Measurements from ENCODE around the gene LMTK3.

LMTK3 gene

GRCh38 chr19:48508729-48509411 lies 2.8 kb downstream of the LMTK3 start:
- Histone ChIP-seq H3K27ac (ENCODE audit: insufficient read depth, low read length, poor library complexity, severe bottlenecking) (no peak overlapping the region), H3K4me3 (ENCODE audit: insufficient read depth, low read depth, low read length, poor library complexity, severe bottlenecking) (no peak overlapping the region), H3K9me3 (ENCODE audit: control insufficient read depth, low read length) (no peaks in the 10 kb centered on the region), H3K4me1 (ENCODE audit: control insufficient read depth, insufficient read depth, low read length, poor library complexity, severe bottlenecking) (peaks cover 23% of the 10 kb centered on the region), H3K36me3 (ENCODE audit: control insufficient read depth, insufficient read depth, low read length) (peaks cover 9% of the 10 kb centered on the region), H3K27me3 (replicated peaks; ENCODE audit: control insufficient read depth, insufficient read depth, low read length, poor library complexity, severe bottlenecking) (no peaks in the 10 kb centered on the region)
- DNase-seq, result no peak

- Histone ChIP-seq H3K4me1 (ENCODE audit: control insufficient read depth, insufficient read depth, low read length, poor library complexity, severe bottlenecking) (peaks cover 19% of the 10 kb centered on the region), H3K27me3 (replicated peaks; ENCODE audit: control insufficient read depth, insufficient read depth, low read length, poor library complexity, severe bottlenecking) (no peaks in the 10 kb centered on the region), H3K4me3 (ENCODE audit: insufficient read depth, low read depth, low read length, poor library complexity, severe bottlenecking) (no peak overlapping the region), H3K9me3 (ENCODE audit: control insufficient read depth, low read length) (no peaks in the 10 kb centered on the region), H3K36me3 (ENCODE audit: control insufficient read depth, insufficient read depth, low read length) (peaks cover 9% of the 10 kb centered on the region), H3K27ac (ENCODE audit: insufficient read depth, low read length, poor library complexity, severe bottlenecking) (no peak overlapping the region)
- DNase-seq, result no peak
Observed at GRCh38 chr19:48507911-48508439, 3.7 kb downstream of the LMTK3 start.

GRCh38 chr19:48506138-48506733 lies 5.4 kb downstream of the LMTK3 start:
- no peak for DNase-seq
- peaks cover 20% of the 10 kb centered on the region for H3K4me1 ChIP-seq (ENCODE audit: control insufficient read depth, insufficient read depth, low read length, poor library complexity, severe bottlenecking)
- H3K27me3 ChIP-seq (replicated peaks; ENCODE audit: control insufficient read depth, insufficient read depth, low read length, poor library complexity, severe bottlenecking), result no peaks in the 10 kb centered on the region
- H3K36me3 ChIP-seq (ENCODE audit: control insufficient read depth, insufficient read depth, low read length), result peaks cover 9% of the 10 kb centered on the region
- no peak overlapping the region for H3K27ac ChIP-seq (ENCODE audit: insufficient read depth, low read length, poor library complexity, severe bottlenecking)
- no peaks in the 10 kb centered on the region for H3K9me3 ChIP-seq (ENCODE audit: control insufficient read depth, low read length)
- H3K4me3 ChIP-seq (ENCODE audit: insufficient read depth, low read depth, low read length, poor library complexity, severe bottlenecking), result no peak overlapping the region

- H3K36me3 ChIP-seq (ENCODE audit: control insufficient read depth, insufficient read depth, low read length), result no peaks in the 10 kb centered on the region
- no peak for DNase-seq
- H3K4me1 ChIP-seq (ENCODE audit: control insufficient read depth, insufficient read depth, low read length, poor library complexity, severe bottlenecking), result peaks cover 15% of the 10 kb centered on the region
- H3K27ac ChIP-seq (ENCODE audit: insufficient read depth, low read length, poor library complexity, severe bottlenecking), result peak overlapping the region; percentile 35
- H3K9me3 ChIP-seq (ENCODE audit: control insufficient read depth, low read length), result no peaks in the 10 kb centered on the region
- no peaks in the 10 kb centered on the region for H3K27me3 ChIP-seq (replicated peaks; ENCODE audit: control insufficient read depth, insufficient read depth, low read length, poor library complexity, severe bottlenecking)
- no peak overlapping the region for H3K4me3 ChIP-seq (ENCODE audit: insufficient read depth, low read depth, low read length, poor library complexity, severe bottlenecking)
Observed at GRCh38 chr19:48502350-48503018, 9.2 kb downstream of the LMTK3 start.

- Histone ChIP-seq H3K36me3 (ENCODE audit: control insufficient read depth, insufficient read depth, low read length) (no peaks in the 10 kb centered on the region), H3K27me3 (replicated peaks; ENCODE audit: control insufficient read depth, insufficient read depth, low read length, poor library complexity, severe bottlenecking) (peaks cover 5% of the 10 kb centered on the region), H3K4me3 (ENCODE audit: insufficient read depth, low read depth, low read length, poor library complexity, severe bottlenecking) (peak overlapping the region; percentile 0), H3K4me1 (ENCODE audit: control insufficient read depth, insufficient read depth, low read length, poor library complexity, severe bottlenecking) (peaks cover 15% of the 10 kb centered on the region), H3K27ac (ENCODE audit: insufficient read depth, low read length, poor library complexity, severe bottlenecking) (peak overlapping the region; percentile 35), H3K9me3 (ENCODE audit: control insufficient read depth, low read length) (no peaks in the 10 kb centered on the region)
- peak; percentile 66 to 75 (median 72) for DNase-seq
Observed at GRCh38 chr19:48501494-48502349, 9.9 kb downstream of the LMTK3 start.

GRCh38 chr19:48500830-48501493 lies 10.7 kb downstream of the LMTK3 start:
- no peaks in the 10 kb centered on the region for H3K9me3 ChIP-seq (ENCODE audit: control insufficient read depth, low read length)
- no peak overlapping the region for H3K27ac ChIP-seq (ENCODE audit: insufficient read depth, low read length, poor library complexity, severe bottlenecking)
- peak overlapping the region; percentile 0 for H3K4me3 ChIP-seq (ENCODE audit: insufficient read depth, low read depth, low read length, poor library complexity, severe bottlenecking)
- H3K36me3 ChIP-seq (ENCODE audit: control insufficient read depth, insufficient read depth, low read length), result no peaks in the 10 kb centered on the region
- DNase-seq, result no peak
- peaks cover 15% of the 10 kb centered on the region for H3K4me1 ChIP-seq (ENCODE audit: control insufficient read depth, insufficient read depth, low read length, poor library complexity, severe bottlenecking)
- peaks cover 6% of the 10 kb centered on the region for H3K27me3 ChIP-seq (replicated peaks; ENCODE audit: control insufficient read depth, insufficient read depth, low read length, poor library complexity, severe bottlenecking)

GRCh38 chr19:48499316-48500090 lies 12.1 kb downstream of the LMTK3 start:
- H3K4me1 ChIP-seq (ENCODE audit: control insufficient read depth, insufficient read depth, low read length, poor library complexity, severe bottlenecking), result peaks cover 15% of the 10 kb centered on the region
- peaks cover 6% of the 10 kb centered on the region for H3K27me3 ChIP-seq (replicated peaks; ENCODE audit: control insufficient read depth, insufficient read depth, low read length, poor library complexity, severe bottlenecking)
- no peak overlapping the region for H3K4me3 ChIP-seq (ENCODE audit: insufficient read depth, low read depth, low read length, poor library complexity, severe bottlenecking)
- H3K27ac ChIP-seq (ENCODE audit: insufficient read depth, low read length, poor library complexity, severe bottlenecking), result no peak overlapping the region
- no peak for DNase-seq
- no peaks in the 10 kb centered on the region for H3K9me3 ChIP-seq (ENCODE audit: control insufficient read depth, low read length)
- no peaks in the 10 kb centered on the region for H3K36me3 ChIP-seq (ENCODE audit: control insufficient read depth, insufficient read depth, low read length)

GRCh38 chr19:48498595-48499311 lies 12.9 kb downstream of the LMTK3 start:
- no peaks in the 10 kb centered on the region for H3K9me3 ChIP-seq (ENCODE audit: control insufficient read depth, low read length)
- H3K27ac ChIP-seq (ENCODE audit: insufficient read depth, low read length, poor library complexity, severe bottlenecking), result no peak overlapping the region
- no peak overlapping the region for H3K4me3 ChIP-seq (ENCODE audit: insufficient read depth, low read depth, low read length, poor library complexity, severe bottlenecking)
- H3K36me3 ChIP-seq (ENCODE audit: control insufficient read depth, insufficient read depth, low read length), result no peaks in the 10 kb centered on the region
- peaks cover 9% of the 10 kb centered on the region for H3K27me3 ChIP-seq (replicated peaks; ENCODE audit: control insufficient read depth, insufficient read depth, low read length, poor library complexity, severe bottlenecking)
- no peak for DNase-seq
- peaks cover 19% of the 10 kb centered on the region for H3K4me1 ChIP-seq (ENCODE audit: control insufficient read depth, insufficient read depth, low read length, poor library complexity, severe bottlenecking)

Data from effector memory CD4-positive, alpha-beta T cell (primary cell).